Measurements from ENCODE around the gene SIX1.

Gene SIX1

DNA sequence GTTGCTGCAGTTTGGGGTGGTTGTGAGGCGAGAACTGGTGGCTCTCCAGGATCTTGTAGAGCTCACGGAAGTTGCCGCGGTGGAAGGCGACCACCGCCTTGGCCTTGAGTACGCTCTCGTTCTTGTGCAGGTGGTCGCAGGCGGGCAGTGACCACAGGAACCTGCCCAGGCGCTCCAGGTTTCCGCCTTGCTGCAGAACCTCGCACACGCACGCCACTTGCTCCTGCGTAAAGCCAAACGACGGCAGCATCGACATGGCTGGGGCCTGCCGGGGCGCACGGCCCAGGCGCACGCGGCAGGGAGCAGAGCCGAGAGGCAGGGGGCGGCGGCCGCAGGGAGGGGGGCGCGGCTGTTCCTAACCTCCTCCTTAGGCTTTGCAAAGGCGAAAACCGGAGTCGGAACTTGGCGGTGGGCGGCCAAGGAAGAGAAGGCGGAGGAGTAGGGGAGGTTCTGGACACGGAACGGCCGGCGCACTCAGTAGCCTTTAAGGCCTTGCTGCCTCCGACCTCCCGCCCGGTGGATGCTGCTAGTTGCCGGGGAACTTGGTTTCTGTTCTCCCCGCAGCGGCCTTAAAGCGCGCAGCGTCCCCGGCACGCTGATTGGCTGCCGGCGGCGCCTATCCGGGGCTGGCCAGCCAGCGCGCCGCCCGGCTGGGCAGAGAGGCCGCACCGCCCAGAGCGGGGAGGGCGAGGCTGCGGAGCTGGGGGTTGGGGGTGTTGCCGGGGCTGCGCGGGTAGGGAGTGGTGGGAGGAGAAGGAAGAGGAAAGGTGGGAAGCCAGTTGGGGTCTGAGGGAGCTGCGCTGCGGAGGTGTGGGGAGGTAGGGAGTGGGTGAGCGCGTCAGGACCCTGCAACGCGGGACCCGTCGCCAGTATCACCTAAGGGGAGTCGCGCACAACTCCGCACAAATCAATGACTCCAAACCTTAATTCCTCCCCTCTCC lies at the start of gene SIX1:
Gene SIX1 (minus strand): TSS at position 544 of the 941 bp plus-strand sequence. CDS start 288 bp downstream, at position 256.
- DNase-seq, result no peak

DNA sequence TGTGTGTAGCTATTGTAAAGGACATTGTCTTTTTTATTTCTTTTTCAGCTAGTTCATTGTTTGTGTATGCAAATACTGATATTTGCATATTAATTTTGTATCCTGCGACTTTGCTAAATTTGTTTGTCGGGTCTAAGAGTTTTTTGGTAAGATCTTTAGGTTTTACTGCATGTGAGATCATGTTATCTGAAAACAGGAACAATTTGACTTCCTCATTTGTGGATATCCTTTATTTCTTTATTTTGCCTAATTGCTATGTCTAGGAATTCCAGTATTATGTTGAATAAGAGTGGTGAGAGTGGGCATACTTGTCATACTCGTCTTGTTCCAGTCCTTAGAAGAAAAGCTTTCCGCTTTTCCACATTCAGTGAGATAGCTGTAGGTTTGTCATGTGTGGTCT lies 46.0 kb upstream of the SIX1 start:
- no peak for DNase-seq

DNA sequence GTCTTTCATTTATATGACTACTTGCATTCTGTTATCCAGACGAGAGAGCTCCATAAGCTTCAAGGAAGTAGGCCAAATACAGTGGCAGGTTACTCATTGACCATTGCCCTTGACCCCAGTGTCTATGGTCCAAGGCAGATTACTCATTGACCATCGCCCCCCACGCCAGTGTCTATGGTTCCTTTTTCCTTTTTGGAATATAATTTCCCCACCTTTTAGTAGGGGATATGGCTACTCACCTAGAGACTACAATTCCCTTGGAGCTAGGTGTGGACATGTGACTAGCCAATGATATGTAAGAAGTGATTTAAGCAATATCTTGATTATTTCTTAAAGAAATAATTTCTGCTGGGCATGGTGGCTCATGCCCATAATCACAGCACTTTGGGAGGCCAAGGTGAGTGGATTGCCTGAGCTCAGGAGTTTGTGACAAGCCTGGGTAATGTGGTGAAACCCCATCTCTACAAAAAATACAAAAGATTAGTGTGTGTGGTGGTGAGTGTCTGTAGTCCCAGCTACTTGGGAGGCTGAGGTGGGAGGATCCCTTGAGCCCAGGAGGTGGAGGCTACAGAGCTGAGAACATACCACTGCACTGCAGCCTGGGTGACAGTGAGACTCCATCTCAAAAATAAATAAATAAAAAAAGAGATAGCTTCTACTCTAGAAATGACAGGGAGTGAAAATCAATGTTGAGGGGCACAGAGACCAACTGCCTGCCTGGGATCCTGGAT lies 42.3 kb upstream of the SIX1 start:
- no peak for DNase-seq

DNA sequence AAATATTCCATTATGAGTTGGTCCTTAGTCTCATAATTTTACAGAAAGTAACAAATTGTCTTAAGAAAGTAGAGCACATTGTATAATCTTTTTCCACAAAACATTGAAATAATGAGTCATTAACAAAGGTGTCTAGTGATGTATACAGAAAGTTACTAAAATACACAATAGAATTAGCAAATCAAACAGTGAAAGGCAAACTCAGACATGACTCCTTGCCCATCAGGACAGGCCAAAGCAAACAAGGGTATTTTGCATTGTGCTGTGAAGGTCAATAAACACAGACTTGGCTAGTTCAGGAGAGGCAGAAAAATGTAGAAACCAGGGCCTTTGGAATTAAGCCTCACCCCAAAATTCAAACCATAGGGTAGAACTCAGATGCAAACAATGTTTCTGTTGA lies 37.6 kb upstream of the SIX1 start:
- no peak for DNase-seq

DNA sequence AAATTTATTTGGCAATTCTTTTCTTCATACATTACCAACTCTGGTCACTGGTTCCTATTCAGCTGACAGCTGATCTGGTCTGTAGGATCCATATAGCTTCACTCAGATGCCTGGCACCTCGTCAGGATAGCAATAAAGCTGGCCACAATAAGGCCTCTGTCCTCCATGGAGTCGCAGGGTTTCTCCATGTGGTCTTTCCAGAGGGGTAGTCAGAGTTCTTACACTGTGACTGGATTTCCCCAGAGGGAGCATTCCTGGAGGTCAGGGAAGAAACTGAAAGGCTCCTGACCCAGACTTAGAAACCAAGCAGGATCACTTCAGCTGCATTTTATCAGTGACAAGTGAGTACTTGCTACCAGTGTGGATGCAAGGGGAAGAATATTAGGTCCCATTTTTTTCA lies 34.9 kb upstream of the SIX1 start:
- DNase-seq, result no peak

DNA sequence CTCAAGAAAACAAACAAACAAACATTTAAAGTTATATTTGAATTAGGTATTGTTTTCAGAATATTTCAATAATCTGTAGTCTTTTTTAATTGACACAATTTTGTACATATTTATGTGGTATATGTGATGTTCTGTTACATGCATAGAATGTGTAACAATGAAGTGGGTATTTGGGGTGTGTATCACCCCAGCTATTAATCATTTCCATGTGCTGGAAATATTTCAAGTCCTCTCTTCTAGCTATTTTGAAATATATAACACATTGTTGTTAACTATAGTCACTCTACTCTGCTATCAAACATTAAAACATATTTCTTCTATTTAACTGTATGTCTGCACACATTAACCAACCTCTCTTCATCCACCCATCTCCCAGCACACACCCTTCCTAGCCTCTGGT lies 32.0 kb upstream of the SIX1 start:
- no peak for DNase-seq

DNA sequence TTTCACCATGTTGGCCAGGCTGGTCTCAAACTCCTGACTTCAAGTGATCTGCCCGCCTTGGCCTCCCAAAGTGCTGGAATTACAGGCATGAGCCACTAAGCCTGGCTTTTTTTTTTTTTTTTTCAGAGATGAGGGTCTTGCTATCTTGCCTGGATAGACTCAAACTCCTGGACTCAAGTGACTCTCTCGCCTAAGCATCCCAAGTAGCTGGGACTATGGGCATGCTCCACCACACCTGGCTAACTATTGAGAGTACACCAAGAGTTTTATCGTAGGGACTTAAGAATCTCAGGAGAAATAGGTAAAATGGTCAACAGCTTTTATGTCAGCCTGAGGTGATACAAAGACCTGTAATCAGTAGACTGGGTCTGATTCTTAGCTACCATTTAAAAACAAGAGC lies 31.2 kb upstream of the SIX1 start:
- DNase-seq, result no peak

DNA sequence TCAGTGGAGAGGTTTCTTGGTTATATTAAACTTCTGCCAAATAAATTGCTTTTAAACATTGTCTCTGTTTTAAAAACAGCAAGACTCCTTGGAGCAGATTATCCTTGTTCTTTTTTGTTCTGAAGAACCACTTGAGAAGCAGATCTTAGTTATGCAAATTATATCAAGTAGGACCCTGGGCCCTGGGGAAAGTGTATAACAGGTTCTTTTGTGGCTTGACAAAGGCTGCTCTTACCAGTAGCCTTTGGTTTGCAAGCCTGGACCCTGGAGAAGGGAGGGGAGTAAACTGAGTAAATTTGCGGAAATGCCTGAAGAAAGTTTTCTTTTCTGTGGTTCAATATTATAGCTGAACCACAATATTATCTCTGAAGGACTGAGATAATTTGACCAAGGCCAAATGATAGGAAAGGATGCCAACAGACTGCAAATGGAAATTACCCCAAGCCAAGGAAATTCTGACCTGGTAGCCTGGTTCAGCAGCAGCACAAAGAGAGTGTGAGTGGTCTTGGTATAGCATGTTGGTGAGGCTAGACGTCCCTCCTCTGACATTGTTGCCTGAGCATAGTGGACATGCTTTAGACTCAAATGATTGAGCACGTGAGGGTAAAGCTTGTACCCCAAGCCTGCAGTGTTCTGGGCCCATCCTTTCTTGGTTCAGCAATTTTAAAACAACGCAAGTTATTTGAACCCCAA lies 30.4 kb upstream of the SIX1 start:
- no peak for DNase-seq

DNA sequence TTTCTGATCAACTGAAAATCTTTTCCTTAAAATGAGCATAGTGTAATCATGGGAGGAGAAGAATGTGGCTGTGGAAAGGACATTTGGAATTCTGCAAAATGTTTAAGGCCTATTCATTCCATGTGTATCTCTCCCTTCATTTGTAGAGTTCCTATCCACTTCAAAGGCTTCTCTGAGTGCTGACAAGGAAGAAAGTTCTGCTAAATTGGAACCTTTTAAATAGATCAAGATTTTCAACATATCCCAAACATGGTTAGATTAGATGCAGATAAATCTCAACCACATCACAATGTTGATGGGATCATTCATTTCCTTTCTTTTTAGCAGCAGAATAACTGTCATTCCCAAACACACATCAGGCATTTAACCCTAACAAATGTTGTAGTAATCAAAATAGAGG lies 28.4 kb upstream of the SIX1 start:
- DNase-seq, result no peak

DNA sequence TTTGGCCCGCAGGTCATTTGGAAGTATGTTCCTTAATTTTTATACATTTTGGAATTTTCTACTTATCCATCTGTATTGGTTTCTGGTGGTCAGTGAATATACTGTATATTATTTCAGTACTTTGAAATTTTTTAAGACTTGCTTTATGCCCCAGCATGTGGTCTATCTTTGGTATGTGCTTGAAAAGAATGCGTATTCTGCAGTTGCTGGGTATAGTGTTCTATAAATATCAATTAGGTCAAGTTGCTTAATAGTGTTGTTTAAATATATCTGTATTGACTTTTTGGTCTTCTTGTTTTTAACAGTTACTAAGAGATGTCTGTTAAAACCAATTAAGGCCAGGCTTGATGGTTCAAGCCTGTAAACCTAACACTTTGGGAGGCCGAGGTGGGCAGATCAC lies 21.7 kb upstream of the SIX1 start:
- DNase-seq, result no peak

DNA sequence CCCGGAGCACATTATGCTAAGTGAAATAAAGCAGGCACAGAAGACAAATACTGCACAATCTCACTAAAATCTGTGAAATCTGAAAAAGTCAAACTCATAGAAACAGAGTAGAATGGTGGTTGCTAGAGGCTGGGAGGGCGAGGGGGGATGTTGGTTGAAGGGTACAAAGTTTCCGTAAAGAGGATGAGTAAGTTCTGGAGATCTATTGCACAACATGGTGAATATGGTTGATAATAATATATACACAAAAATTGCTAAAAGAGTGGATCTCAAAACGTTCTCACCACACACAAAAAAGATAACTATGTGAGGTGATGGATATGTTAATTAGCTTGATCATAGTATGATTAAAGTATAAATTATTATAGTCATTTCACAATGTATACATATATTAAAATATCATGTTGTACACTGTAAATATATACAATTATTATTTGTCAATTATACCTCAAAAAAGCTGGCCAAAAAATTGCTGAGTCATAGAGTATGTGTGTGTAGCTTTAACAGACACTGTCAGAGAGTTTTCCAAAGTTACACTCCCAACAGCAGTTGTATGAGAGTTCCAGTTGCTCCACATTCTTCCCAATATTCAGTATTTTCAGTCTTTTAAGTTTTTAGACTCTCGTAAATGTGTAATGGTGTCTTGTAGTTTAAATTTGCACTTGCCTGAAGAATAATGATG lies 19.3 kb upstream of the SIX1 start:
- DNase-seq, result no peak

DNA sequence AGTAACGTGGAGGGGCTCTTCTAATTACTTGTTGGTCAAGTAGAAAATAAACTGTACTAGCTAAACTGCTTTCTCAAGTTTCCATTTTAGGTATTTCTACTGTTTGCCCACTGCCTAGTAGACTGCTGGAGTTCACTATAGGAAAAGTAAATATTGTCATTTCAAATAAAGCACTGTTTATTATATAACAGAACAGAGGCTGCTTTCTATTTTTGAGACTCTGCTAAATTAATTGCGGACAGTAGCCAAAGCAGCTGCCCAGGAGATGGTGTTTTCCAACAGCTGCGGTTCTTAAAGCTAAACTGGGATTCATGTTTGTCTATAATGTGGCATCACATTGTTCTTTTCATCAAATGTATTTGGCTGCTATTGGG lies 15.9 kb upstream of the SIX1 start:
- DNase-seq, result no peak

DNA sequence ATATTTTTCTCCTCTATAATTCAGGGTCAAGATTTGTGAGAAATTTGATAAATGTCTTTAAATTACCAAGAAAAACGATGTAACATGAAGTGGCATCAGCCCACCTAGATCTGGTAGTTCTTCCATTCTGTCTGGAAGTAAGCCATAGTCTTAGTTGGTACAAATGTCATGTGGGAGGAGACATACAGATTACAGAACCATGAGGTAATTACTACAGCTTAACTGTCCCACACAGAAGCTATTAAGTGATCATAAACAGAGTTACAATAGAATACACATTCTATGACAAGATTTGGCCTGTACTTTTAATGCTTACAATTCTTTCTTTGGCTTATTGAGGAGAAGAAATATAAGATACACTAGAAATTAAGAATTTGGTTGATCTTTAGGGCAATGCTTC lies 13.7 kb upstream of the SIX1 start:
- DNase-seq, result no peak

DNA sequence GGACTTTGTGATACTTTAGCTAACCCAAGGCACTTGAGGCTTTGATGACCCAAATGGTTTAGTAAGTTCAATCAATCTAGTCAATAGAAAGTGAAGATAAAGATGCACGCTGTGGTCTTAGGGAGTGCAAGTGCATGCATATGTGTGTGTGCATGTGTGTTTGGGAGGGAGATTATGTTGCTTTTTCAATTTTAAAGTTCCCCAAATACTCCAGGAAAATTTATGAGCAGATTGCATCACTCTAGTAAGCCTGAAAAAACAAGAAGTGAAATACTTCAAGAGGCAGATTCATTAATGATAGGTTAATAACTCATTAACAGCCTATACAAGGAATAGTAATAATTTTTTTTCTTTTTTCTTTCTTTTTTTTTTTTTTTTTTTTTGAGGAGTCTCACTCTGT lies 12.4 kb upstream of the SIX1 start:
- DNase-seq, result no peak

DNA sequence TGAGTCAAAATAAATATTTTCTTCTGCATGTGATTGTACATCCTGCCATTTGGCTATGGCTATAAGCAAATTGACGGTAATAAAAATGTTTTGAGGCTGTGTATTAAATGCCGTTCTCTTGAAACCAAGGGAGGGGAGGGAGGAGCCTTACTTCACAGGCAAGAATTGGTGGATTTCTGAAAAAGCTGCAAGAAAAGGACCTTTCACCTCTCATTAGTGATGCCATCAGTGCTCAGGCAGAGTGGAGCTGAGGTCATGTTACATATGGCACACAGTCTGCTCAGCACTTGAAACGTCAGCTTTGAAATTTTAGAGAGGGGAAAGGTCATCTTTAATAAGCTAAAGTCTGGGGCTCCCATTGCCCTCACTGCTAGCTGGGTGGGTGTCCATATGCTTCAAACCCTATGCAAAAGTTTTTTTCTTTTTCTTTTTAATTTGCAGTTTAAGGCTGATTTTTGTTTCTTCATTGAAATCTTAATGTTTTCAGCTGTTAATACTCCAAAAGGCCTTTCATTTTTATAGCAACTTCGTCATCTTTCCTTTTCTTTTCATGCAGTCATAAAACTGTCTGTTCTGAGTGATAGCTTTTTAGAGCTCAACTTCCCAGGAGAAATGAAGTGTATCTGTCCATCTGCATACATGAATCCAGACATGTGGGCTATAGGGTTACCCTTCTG lies 9.8 kb upstream of the SIX1 start:
- no peak for DNase-seq

DNA sequence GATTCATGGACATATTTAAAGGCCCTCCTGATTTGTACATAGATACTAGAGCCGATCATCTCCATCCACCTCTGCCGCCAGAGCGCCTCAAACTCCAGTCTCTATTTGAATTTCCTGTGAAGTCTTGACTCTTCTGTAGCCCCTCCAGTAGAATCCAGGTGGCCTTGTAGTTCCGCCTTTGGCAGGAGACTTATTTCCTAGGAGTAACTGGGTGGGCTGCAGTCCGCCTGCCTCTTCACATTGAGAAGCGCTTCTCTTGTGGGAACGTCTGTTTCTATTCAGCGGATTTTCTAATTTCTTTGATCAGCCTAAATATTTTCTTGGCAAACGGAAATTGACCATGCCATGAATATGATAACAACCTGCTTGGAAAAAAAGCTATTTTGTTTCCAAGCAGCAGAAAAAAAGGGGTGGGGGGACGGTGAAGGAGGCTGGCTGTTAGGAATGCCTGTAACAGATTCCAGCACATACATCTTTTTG lies 9.0 kb upstream of the SIX1 start:
- DNase-seq, result no peak

DNA sequence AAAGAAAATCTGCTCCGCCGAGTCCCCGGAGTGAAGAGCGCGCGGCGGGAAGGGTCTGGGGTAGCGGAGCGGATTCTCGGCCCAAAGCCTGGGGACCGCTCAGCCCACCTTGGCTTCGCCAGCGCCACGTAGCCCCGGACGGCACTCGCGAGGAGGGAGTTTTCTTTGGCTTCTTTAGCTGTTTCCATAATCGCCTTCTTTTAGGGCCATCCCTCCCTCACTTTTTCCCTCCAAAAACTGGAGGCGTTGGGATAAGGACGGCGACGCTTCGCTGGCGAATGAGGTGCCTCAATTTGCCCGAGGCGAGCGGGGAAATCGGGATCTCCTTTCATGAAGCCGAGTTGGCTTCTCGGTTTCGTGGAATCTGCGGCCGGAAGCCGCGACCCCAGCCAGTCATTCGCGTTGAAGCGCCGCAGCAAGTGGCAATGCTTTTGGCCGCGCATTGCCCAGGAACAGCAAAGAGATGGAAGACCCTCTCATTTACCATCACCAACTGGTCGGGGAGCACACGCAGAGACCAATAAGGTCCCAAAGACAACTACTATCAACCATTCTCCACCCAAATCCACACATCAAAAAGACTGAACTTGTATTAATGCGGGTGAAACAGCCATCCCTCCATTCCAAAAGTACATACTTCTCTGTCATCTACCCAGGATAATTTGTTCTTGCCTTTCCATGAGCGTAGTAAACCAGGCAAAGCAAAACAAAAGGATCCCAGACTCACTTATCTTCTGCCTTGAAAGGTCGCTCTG lies 8.4 kb upstream of the SIX1 start:
- DNase-seq, result no peak

DNA sequence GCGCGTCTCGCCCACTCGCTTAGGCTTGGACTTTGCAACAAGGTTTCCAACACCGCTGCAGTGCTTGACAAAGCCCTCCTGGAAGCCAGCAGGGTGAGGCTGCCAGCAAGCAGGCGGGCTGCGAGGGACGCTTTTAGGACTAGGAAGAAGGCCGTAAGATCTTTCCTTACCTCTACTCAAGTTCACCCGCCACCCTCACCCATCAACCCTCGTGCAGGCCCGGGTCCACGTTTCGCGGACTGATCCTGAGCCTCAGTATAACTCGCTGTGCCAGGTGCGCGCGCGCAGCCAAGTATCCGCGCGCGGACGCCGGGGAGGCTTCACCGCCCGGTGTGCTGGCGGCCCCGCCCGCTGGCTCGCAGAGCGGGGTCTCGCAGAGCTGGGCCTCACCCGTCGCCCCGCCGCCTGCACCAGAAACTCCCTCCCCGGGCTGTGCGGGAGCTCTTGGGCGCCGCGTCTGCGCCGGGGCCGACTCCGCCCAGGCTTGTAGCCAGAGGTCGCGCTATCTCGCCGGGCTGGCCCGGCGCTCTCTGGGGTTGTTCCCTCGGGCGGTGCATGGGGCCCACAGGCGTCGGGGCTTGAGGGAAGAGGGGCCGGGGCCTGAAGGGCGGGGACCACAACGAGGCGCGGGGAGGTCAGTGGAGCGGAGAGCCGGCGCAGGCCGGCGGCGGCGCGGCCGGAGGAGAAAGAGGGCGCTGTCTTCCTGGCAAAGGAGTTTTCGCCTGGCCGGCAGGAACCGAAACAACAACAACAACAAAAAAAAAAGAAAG lies 7.6 kb upstream of the SIX1 start:
- DNase-seq, result no peak

DNA sequence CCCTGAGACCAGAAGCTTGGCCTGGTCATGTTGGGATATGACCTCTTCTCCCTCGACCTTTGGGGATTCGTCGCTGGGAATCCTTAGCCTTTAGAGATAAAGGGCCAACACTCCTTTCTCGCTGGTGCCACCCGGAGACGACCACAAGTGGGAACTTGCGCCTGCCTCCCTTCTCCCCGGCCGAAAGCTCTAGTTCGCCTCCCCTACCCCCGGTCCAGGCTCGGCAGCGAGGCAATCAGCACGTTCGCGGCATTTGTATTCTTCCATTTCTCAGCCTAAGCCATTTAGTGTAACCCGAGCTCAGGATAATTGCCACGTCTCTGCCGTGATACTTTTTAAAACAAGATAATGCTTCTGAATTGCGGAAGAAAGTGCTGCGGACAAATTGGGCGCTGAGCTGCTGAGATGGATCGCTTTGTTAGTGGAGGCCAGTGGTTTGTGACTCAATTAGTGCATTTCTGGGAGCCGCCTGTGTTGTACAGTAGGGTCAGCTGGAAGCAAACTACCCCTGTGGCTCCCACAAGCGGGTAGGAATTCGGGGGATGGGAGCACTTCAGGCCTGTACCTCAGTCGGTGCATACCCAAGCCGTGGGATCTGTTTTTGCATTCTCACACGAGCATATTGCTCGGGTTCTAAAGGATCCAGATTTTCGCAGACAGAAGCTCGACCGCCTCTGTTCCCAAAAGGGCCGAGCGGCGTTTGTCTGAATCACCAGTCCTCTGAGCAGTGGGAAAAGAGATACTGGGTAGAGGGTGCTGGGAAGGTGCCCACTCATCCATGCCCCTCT lies 6.8 kb upstream of the SIX1 start:
- DNase-seq, result no peak
